HG03060 (cell line): ENCODE data around the gene SIM2.

Source experiments
- ATAC-seq: cut with Tn5 transposase; IDR thresholded peaks from one replicate; pipeline ENCODE4 v1.9.1; 2021; ENCODE audit warnings: low read depth, moderate number of reproducible peaks; ENCODE audit not compliant: unreplicated experiment

Gene SIM2

DNA sequence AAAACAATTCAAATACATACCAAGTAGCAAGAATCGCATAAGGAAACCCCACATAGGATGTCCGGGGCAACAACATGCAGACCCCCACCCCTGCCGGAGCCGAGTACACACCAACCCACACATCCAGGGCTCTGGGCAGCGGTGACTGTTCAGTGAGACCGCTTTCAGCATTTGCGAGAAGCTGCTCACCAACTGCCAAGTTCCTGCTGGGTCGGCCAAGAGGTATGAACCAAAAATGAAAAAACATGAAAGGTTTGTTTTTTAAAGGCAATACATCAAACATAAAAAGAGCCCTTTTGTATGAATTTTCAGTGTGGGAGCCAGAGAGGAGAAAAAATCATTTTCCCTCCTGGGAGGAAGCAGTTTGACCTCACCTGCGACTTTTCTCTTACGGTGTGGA lies 92.3 kb downstream of the SIM2 start:
- no peak for ATAC-seq

DNA sequence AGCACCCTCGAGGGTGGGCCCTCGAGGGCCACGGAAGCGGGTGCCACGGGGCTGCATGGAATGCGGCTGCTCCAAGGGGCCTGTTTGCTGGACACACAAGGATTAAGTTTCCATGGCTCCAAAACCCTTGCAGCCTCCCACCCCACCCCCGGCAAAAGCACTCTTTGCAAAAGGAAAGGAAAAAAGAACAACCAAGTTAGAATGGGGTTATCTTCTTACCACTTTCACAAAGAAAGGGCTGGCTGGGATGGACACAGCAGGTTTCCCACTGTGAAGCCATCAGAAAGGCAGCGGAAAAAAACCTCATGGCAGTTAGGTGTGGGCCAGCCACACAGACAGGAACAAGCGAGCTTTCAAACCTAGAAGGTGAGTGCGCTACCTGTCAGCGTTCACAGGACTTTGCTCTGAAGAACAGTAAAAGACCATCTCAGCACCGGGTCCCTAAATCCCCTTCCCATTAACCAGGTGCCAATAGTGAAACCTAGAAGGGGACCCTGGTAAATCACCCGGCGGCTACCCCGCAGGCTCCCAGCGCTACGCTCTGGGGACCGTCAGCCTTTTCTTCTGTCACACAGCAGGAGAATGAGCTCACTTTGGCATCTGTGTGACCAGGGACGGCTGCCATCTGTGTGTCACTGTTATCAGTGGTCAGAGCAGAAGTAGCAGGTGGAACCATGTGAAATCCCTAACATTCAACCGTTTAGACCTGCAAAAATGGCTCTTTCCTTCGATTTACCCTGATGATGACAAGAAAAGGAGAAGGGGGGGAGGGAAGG lies 93.0 kb downstream of the SIM2 start:
- no peak for ATAC-seq

DNA sequence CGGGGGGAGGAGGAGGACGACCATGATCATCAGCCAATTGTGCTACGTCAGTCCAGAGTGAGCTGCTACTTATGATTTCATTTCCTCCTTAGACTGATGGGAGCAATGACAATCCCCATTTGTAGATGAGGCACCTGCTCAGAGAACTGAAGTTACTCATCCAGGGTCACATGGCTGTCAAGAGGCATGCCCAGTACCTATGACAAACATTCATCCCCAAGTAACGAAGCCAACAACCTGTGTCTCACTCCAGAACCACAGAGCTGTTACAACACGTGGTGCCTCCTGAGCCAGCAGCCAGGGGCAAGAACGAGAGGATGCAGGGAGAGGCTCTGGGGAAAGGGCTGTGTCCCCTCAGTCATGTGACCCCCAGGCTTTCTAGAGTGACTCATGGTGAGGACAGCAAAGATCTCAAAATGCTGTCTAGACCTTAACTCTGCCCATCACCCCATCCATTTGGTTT lies 93.6 kb downstream of the SIM2 start:
- ATAC-seq, result no peak

DNA sequence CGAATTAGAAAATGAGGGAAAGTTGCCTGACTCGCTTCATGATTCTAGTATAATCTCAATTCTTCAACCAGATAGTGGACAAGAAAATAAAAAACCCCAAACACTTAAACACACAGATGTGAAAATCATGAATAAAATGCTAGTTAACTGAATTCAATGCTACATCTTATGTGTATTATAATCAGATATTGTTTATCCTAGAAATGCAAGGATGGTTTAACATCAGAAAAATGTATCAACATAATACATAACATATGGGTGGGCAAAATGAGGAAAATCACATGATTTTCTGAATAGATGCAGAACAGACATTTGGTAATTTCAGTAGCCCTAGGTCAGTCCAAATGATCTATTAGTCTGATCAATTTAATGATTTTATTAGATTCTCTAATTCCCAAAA lies 97.2 kb downstream of the SIM2 start:
- no peak for ATAC-seq

DNA sequence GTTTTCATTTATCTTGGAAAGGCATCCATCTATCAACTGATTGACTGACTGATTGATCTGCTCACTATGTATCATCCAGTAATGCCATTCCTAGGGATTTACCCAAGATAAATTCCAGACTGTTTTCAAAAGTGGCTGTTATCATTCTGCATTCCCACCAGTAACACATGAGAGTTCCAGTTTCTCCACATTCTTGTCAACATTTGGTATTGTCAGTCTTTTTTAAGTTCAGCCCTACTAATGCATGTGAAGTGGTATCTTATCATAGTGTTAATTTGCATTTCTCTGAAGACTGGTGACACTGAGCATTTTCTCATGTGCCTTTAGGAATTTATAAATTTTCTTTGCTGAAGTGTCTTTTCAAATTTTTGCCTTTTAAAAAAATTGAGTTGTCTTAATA lies 99.6 kb downstream of the SIM2 start:
- ATAC-seq, result no peak
